SH-SY5Y (cell line): ENCODE results near the gene TBC1D16.

ENCODE experiments used
- GATA2 ChIP-seq: IDR thresholded peaks from 2 replicates; pipeline ENCODE4 v1.6.1; 2011; ENCODE audit warnings: mild to moderate bottlenecking, low read depth, low read length
- GATA3 ChIP-seq: IDR thresholded peaks from 2 replicates; pipeline ENCODE4 v1.6.1; 2011; ENCODE audit warnings: low read depth, mild to moderate bottlenecking, low read length, moderate library complexity

Gene TBC1D16

DNA sequence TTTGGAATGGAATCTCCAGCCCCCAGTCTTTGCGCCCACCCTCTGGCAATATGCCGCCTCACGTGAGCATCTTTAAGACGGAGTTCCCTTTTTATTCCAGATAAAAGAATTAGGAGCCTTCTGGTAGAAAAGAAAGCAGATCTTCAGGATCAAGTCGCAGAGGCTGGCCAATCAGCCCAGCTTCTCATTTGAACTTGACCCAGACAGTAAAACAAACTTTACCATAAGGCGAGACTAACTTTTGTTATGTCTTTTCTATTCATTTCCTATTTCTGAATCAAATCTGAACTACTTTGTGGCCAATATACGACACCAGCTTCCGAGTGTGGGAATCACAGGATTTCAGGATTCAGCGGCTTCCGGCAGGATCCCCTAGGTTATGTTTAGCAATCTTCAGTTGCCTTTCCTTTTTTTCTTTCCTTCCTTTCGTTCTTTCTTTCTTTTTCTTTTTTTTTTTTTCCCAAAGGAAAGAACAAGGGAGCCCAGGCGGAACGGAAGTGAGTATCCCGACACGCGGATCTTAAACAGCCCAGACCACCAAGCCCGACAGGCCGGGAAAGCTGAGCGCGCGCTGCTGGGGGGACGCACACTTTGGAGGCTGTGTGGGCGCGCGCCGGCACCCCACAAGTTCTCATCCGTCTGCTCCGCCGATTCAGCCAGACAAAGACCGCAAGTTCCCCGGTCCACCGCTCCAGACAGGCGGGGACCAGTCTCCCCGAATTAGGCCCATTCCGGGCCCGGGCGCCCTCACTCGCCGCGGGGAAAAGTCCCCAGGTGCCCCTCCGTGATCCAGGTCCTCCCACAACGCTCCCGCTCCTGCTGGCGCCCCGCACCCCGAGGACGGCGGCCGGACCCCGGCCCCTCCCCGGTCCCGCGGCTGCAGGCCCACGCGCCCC, 633 bp downstream of the TBC1D16 start:
- TF ChIP-seq GATA2 = no peak
- TF ChIP-seq GATA3 = no peak

DNA sequence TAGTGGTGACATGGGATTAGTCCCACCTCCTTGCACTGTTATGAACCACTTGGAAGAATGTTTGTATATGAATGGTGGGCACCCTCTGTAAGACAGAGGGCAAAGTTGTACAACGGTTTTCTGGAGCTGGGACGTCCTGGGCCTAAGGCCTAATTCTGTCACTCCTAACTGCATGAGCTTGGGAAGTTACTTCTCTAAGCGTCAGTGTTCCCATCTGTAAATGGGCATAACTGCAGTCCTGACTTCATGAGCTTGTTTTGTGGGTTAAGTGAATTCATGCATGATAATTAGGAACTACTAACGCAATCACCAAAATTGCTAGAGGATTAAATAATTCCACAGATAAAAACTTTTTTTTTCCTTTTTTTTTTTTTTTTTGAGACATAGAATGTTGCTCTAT, 1.8 kb downstream of the TBC1D16 start:
- no peak for TF ChIP-seq GATA2
- TF ChIP-seq GATA3 = no peak

DNA sequence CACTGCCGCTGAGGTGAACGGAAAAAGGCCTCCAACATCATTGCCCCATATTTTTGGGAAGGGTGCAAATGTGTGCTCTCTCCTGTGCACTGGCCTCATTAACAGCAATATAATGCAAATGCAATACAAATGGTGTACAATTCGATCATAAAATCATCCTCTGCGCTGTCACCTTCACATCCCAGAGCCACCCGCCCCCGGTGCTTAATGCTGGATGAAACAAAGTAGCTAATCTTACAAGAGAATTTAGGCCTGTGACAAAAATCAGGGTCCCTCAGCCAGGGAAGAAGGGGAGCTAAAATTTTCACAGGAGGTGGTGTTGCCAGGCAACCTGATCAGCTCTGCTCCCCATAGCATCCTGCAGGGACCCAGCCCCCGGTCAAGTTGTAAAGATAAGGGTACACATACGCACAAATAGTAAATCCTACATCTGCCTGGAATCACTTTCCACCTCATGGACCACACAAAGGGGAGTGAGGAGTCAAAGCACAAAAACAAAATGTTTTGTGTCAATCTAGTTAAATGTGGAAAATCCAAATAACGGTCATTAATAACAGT, 3.0 kb downstream of the TBC1D16 start:
- TF ChIP-seq GATA2 (peak; percentile 57), GATA3 (no peak)

DNA sequence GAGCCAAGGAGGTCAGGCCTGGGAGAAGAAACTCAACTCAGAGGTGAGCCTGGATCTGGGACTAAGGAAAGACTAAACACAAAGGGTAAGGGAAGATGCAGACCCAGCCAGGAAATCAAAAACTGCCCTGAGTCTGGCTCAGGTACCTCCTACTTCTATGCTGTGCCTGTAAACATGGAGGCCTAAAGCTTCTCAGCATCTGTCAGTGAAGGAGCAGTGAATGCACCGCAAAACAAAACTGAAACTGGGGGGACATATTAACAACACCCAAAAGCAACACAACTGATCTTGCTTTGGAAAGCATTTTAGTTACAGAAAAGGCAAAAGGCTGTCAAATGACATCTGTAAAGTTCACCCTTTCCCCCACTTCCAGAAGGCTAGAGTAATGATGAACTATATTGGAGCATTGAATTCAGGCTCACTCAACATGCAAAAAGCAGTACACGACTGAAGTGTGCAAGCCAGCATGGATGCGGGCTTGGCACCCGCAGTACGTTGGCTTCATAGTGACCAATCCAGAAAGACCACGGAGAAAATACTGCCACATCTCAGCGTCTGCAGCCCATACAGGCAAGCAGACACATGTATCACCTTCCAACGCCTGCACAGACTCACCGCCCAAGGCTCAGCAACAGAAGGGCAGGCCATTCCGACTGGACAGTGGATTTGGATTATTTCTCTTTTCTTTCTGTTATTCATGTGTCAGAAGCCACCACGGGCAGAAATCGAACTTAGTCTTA, 3.8 kb downstream of the TBC1D16 start:
- no peak for TF ChIP-seq GATA2

DNA sequence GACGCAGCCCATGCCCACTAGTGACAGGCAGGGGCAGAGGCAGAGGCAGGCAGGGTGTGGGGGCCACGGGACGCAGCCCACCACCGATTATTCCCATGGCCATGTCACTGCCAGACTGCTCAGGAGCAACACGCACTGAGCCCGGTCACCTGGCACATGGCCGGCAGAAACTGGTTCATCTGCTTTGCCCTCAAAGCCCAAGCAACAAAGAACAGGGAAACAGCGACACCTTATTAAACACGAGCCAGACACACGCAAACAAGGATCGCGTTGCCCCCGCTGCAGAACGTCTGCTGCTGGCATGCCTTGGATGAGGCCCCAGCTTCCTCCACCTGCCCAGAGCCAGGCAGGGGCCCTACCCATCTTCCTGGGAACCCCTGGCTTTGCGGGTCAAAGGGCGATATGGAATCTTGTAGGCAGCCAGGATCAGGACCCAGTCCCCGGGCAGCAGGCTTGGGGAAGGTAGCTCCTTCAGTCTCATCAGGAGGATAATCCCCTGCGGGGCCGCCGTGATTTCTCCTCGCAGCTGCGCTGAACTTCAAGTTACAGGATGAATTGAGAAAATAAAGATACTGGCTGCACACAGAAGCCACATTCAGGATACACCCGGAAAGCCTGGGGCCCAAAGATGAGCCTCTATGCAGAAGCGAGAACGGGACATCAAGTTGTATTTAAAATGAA, 4.8 kb downstream of the TBC1D16 start:
- TF ChIP-seq GATA3 (no peak), GATA2 (no peak)

DNA sequence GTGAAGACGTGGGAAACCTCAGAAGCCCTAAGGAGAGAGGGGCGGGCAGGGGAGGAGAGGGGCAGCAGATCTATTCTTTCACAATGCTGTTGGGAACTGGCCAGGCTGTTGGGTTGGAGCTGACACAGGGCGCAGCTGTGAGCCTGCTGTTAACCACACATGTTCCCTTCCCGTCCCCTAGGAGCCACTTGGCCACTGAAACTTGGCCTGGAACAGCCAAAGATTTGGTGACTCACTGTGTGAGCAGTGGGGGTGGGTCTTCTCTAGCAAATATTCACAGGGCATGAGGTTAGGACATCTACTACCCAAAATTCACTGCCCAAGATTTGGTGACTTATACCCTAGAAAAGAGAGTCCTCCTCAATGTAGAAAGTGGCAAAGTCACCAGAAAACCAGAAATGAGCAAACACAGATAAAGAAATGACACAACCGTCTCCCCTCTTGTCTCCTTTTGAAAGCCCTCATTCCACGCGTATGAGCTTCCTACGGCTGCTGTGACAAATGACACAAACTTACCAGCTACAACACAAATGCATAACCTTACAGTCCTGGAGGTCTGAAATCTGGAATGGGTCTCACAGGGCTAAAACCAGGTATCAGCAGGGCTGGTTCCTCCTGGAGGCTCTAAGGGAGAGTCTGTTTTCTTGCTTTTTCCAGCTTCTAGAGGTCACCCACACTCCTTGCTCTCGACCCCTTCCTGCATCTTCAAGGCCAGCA, 6.3 kb downstream of the TBC1D16 start:
- TF ChIP-seq GATA3 = no peak
- no peak for TF ChIP-seq GATA2

DNA sequence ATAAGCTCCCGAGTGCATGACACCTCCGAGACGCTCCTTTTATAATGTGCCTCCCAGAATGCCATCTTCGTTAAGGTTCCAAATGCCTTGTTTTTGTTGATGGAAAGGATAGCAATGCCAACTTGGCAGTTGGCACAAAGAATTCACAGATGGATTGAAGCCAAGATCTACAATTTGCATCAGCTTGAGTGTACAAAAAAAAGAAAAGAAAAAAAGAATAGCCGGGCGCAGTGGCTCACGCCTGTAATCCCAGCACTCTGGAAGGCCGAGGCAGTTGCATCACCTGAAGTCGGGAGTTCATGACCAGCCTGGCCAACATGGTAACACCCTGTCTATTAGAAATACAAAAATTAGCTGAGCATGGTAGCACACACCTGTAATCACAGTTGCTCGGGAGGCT, 7.6 kb downstream of the TBC1D16 start:
- TF ChIP-seq GATA3 = no peak
- TF ChIP-seq GATA2 = no peak

DNA sequence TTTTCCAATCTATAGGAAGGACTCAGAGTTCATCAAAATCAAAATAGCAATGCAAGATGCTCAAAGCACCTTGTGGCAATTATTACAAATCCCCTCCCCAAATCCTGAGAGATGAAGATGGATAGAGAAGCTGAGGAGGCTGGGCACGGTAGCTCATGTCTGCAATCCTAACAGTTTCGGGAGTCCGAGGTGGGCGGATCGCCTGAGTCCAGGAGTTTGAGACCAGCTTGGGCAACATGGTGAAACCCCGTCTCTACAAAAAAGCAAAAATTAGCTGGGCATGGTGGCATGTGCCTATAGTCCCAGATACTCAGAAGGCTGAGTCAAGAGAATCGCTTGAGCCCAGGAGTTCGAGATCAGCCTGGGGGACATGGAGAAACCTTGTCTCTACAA, 8.6 kb downstream of the TBC1D16 start:
- no peak for TF ChIP-seq GATA2
- no peak for TF ChIP-seq GATA3

DNA sequence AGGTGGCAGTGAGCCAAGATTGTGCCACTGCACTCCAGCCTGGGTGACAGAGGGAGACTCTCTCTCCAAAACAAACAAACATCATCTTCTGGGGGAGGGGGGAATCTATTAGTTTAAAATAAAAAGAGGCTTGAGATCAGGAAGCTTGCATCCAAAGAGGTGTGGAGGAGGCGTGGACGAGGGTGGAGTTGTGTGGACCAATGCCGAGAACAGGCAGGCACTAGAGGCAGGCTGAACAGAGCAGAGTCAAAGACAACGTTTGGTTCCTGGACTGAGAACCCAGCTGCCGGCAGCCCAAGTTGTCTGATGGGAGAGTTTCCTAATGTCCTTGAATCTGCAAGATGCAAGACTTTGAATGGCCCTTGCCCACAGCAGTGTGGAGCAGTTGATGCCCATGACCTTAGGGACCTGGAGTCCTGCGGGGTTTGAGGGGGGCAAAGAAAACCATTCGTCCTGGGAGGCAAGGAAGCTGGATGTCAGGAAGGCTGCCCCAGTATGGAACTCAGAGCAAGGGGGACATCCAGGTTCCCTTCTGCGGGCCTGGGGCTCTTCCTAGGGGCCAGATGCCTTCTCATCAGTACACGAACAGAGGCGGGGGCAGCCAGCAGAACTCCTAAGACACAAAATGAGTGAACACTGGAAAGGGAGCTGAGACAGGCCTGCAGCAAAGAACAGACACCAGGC, 9.2 kb downstream of the TBC1D16 start:
- no peak for TF ChIP-seq GATA3
- no peak for TF ChIP-seq GATA2

DNA sequence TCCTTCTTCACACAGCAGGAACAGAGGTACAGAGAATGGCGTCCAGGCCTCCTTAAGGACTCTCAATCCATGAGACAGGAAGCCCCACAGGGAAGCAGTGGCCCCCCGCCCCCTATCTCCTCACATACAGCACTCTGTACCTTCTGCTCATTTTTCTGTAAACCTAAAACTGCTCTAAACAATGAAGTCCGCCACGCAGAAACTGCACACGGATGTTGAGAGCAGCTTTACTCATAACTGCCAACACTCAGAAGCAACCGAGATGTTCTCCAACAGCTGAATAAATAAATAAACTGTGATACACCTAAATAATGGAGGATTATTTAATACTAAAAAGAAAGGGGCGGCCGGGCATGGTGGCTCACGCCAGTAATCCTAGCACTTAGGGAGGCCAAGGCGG, 9.9 kb downstream of the TBC1D16 start:
- no peak for TF ChIP-seq GATA2
- no peak for TF ChIP-seq GATA3

DNA sequence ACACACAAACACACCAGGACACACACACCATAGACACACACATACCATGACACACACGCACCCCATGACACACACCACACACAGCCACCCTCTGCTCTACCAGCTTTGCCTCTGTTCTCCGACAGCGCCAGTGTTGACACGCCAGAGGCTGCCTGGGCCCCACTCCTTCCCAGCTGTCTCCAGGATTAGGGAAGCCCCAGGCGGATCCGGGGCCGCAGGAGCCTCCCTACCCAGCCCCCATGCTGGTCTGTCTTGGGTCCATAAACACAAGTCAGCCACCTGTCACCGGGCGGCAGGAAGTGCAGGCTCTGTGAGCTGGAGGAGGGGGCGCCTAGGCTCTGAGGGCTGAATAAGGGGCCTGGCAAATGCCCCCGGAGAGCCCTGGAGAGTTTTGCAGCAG, 10.5 kb downstream of the TBC1D16 start:
- no peak for TF ChIP-seq GATA3

DNA sequence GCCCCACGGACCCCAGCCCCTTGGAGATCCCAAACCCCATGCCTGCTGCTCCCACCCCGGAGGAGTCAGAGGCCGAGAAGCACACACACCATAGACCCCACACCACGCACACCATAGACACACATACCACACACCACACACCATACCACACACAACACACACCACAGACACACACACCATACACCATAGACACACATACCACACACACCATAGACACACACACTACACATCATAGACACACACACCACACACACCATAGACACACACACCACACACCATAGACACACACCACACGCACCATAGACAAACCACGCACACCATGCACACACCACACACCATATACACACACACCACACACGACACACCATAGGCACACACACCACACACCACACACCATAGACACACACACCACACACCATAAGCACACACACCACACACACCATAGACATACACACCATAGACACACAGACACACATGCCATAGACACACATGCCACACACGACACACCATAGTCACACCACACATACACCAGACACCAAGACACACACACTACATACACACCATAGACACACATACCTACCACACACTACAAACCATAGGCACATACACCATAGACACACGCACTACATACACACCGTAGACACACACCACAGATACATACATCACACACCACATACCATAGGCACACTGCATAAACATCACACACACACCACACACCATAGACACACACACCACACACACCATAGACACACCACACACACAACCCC, 11.3 kb downstream of the TBC1D16 start:
- TF ChIP-seq GATA3 = no peak
- no peak for TF ChIP-seq GATA2

DNA sequence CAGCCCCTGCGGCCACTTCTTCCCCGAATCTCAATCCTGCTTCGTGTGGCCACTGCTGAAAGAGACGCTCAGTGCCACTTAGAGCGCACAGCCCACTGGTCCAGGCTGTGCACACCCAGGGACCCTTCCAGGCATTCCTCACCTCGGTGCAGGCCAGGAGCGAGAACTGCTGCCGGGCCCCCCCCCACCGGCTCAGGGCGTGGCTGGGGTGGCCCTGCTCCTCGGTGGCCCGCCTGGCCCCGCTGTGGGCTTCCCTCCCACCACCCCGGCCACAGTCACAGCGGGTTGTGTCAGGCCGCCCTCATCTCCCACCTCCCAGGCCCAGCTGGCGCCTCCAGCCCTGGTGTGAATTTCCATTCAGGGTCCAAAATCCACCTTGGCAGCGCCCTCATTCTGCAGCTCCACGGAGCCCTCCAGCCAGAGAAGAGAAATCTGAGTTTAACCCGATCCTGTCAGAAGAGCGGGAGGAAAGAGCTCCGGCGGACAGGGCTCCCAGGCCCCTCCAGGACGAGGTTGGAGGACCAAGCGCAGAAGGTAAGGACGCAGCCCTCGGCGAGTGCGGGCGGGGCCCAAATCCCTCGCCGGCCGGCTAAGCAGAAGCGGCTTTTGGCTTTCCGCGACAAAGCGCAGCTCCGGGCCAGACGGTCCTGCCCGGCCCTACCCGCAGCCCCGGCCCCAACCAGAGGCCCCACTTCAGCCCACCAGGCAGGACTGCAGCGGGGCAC, 12.0 kb downstream of the TBC1D16 start:
- no peak for TF ChIP-seq GATA2
